Tibial nerve (tissue), 3 donors: ENCODE data around the gene TRAF3.

Experiments used
- CTCF ChIP-seq, 5 experiments: fragments of 200-600 bp in 3 of 5; fragments of 450-650 bp in 2 of 5; sonication (generic) in 3 of 5; IDR thresholded peaks; one replicate each; pipeline ENCODE4 v1.5.1; 2016 to 2019; ENCODE audit warnings: antibody characterized with exemption in 5 of 5, mild to moderate bottlenecking in 3 of 5, moderate library complexity in 2 of 5
- POLR2A ChIP-seq, 2 donors: fragments of 450-650 bp; IDR thresholded peaks; one replicate each; pipeline ENCODE4 v1.6.1; 2017; ENCODE audit warnings: antibody characterized with exemption in 2 of 2, mild to moderate bottlenecking in 2 of 2, moderate library complexity in 2 of 2

GRCh38 chr14:102906616-102907302 is 129.5 kb downstream of the TRAF3 start:
- TF ChIP-seq CTCF (IDR thresholded peaks at IDR 0.05): no peak
- TF ChIP-seq POLR2A (IDR thresholded peaks at IDR 0.05): no peak
